Epidermal melanocyte (primary cell): ENCODE measurements around the gene TTYH2.
"Not testable (repeated sequence)": the region's sequence is repeated elsewhere in the genome, so short reads cannot be mapped to it uniquely, and the experiment has no call there.

ENCODE experiments used
- DNase-seq: peaks from one replicate; pipeline ENCODE4 v3.0.0; 2011; ENCODE audit warnings: low spot score; ENCODE audit not compliant: insufficient read length

Gene TTYH2

DNA sequence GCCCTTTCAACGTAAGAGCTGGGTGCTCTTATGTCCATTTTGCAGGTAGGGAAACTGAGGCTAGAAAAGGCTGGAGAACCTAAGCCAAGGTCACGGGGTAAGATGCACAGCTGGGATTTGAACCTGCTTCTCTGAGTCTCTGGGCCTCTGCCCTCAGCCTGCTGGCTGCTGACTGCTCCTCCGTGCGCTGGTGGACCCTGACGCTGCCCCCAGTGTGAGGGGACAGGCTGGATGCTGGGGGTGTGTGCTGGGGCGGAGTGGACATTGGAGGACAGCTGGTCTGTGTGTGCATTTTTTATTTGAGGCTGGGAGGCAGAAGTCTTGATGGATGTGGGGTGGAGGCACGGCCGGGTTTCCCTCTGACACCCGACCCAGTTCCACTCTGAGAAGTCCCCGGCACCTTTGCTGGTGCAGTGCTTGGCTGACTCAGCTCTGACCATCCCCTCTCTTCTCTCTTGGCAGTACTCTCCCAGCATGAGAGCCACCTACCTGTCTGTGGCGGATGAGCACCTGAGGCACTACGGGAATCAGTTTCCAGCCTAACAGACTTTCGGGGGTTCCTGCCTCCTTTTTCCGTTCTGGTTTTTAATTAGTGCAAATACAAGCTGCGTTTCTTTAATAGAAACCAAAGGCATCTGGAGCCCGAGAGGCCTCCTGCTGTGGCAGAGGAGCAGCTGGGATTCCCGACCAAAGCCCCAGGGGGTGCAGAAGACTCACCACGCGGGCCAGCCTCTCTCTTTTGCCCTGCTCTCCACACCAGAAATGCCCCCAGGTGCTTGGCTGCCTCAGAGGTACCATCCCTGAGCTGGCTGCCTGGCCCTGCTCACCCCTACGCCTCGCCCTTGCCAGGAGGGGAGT is 46.5 kb downstream of the TTYH2 start:
- no peak for DNase-seq

DNA sequence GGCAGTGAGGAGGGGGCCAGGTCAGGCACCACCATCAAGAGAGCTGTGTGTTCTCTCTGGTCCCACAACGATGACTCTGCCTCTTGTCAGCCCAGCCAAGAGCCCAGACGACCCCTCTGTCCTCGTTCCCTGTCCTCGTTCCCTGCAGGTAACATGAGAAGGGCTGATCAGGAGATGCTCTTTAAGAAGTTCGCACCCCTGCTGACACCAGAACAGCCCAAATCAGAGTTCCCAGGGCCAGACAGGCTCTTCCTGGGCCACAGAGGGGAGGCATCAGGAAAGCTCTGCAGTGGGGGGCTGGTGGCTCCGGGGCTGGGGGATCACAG is 47.1 kb downstream of the TTYH2 start:
- DNase-seq = no peak

GRCh38 chr17:74262601-74263000 is 49.2 kb downstream of the TTYH2 start:
- DNase-seq = no peak

- not testable (repeated sequence) for DNase-seq
Measured at GRCh38 chr17:74267054-74267453, 53.7 kb downstream of the TTYH2 start.

DNA sequence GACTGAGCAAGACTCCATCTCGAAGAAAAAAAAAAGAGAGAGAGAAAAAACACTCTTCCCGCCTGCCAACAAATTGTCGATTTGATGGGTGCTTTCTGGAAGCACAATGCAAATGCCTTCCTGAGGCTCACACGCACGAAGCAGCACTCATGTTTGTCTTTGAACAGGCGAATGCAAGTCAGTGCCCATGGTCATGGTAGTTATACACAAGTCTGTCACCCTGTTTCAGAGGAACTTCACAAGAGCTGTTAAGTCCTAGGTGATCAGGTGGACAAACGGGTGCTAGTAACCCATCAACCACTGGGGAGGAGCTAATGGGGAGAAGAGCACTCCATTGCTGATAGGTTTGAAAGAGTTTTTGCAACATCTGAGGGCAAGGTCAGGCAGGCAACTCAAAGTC is 54.2 kb downstream of the TTYH2 start:
- DNase-seq = no peak

DNA sequence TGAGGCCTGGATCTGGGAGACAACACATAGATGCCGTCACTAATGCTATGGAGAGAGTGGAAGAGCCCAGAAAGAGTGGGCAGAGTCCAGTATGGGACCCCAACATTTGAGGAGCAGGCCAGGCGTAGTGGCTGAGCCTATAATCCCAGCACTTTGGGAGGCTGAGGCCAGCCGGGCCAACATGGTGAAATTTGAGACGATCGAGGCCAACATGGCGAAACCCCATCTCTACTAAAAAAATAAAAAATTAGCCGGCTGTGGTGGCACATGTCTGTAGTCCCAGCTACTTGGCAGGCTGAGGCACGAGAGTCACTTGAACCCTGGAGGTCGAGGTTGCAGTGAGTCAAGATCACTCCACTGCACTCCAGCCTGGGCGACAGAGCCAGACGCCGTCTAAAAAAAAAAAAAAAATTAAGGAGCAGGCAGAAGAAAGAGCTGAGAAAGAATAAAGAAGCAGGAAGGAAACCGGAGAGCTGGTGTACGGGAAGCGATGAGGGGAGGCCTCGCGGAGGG is 54.7 kb downstream of the TTYH2 start:
- no peak for DNase-seq

- no peak for DNase-seq
Measured at GRCh38 chr17:74268558-74268957, 55.2 kb downstream of the TTYH2 start.

DNA sequence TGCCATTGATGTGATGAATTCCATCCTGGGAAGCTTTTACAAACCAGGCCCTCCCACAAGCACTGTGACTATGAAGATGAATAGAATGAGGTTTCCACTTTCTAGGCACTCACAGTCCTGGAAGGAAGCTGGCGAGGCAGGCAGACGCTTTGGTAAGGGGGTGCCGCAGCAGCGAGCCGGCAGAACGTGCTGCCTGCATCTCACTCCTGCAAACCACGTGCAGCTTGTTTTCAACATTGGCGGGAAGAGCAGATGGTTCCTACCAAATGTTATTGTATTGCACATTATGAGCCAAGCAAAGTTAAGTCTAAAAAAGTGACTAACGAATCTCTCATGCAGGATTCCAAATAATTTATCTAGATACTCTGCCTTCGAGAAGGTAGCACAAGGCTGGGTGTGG is 57.0 kb downstream of the TTYH2 start:
- no peak for DNase-seq

DNA sequence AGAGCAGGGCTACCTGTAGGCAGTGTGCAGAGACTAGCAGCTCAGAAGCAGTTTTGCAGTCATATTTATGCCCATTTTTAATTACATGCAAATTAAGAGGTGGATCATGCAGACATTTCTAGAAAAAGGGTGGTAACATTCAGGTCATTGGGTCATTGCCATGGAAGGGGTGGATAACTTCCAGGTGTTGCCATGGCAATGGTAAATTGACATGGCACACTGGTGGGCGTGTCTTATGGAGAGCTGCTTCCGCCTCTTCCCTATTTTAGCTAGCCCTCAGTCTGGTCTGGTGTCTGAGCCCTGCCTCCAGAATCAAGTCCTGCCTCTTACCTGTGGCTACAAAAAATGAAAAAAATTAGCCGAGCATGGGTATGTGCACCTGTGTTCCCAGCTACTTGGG is 57.9 kb downstream of the TTYH2 start:
- DNase-seq = no peak

- no peak for DNase-seq
Measured at GRCh38 chr17:74271901-74272561, 58.7 kb downstream of the TTYH2 start.

GRCh38 chr17:74272731-74273201 is 59.4 kb downstream of the TTYH2 start:
- no peak for DNase-seq

DNA sequence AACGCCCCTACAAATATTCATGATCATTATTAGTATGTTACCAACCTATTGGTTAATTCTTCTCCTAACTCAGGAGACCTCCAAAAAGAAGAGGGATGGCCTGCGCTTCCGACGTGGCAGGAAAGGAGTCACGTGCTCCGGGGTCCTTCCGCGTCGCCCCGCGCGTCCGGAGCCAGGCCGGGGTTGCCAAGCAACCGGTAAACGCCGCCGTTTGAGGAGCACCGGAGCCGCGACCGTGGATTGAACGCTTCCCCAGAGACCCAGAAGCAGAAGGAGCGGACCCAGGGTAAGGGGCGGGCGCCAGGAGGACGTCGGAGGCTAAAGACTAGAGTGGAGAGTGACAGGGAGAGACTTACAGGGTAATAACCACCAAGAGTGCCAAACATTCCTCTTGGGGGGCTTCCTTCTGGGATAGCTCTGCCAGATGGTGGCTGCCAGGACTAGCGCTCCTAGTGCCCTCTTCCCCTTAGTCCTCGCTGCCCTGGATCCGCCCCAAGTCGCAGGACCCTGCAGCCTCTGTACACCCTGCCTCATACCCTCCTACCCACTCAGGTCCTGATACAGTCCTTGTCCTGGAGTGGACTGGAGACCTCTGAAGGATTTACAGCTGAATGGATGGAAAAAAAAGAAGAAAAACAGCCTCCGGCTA is 60.8 kb downstream of the TTYH2 start, which contains the start of gene DNAI2:
DNAI2 (plus strand) TSS at position 175 of the 649 bp plus-strand sequence. CDS start 7,584 bp downstream, outside the sequence.
- DNase-seq = no peak

DNA sequence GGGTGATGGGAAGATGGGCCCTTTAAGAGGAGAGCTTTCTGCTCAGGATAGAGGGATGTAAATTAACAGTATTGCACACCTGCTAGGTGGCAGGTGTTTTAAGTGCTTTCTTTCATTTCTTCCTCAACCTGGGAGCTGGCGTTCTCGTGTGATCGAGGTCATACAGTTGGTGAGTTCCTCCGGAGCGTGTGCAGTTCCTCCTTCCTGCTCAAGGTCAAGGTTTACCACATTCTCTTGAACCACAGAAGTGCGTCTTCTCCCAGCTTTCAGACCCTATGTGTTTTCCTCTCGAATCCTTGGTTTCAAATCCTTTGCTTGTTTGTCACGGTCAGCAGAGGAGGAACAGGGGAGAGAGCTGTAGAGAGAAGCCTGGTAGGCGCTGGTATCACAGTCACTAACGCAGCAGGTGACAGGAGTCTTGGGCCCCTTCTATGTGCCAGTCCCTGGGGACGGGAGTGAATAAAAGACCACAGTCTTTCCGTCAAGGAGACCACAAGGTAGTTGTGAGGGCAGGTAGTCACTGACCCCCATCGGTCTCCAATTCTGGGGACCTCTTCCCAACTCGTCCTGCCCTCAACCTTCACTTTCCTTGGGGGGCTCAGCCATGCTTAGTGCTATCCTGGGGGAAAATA is 61.5 kb downstream of the TTYH2 start:
- no peak for DNase-seq

DNA sequence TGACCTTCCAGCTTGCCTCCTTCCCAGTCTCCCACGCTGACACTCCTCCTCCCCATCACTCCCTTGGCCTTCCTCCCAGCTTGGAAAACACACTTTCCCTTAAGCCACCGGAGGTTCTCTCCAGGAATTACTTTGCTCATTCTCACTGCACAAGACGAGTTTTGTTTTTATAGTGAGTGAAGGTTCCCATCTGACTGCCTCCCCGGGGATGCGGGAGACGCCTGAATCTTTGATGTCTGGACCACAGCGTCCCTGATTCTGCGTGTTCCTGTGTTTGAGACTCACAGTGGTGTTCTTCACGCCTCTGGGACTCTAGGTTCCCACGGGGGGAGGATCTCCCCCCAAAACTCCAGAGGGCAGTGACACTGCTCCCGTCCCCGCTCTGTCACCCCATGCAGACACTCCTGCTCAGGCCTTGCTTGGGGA is 62.7 kb downstream of the TTYH2 start:
- no peak for DNase-seq

- no peak for DNase-seq
Measured at GRCh38 chr17:74276541-74277009, 63.2 kb downstream of the TTYH2 start.

- no peak for DNase-seq
Measured at GRCh38 chr17:74277935-74278334, 64.6 kb downstream of the TTYH2 start.

GRCh38 chr17:74279617-74280016 is 66.2 kb downstream of the TTYH2 start:
- not testable (repeated sequence) for DNase-seq

DNA sequence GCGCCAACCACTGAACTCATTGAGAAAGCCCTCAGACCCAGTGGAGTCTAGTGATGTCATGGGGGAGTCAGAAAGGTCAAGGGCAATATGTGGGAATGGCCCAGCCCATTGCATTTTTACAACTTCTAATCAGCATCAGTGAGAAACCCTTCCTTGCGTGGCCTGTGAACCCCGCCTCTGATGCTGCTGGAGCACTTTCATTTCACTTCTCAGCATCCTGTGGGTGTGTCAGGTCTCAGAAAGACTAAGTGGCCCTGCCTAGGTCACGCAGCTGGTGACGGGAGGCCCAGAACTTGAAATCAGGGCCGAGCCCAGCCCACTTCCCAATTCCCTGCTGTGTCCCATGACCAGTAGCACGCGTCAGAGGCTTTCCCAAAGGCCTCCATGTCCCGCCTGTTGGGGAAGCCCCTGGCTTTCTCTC is 66.7 kb downstream of the TTYH2 start:
- DNase-seq = no peak

- no peak for DNase-seq
Measured at GRCh38 chr17:74281799-74282198, 68.4 kb downstream of the TTYH2 start.

- DNase-seq = not testable (repeated sequence)
Measured at GRCh38 chr17:74282274-74282586, 68.9 kb downstream of the TTYH2 start.

DNA sequence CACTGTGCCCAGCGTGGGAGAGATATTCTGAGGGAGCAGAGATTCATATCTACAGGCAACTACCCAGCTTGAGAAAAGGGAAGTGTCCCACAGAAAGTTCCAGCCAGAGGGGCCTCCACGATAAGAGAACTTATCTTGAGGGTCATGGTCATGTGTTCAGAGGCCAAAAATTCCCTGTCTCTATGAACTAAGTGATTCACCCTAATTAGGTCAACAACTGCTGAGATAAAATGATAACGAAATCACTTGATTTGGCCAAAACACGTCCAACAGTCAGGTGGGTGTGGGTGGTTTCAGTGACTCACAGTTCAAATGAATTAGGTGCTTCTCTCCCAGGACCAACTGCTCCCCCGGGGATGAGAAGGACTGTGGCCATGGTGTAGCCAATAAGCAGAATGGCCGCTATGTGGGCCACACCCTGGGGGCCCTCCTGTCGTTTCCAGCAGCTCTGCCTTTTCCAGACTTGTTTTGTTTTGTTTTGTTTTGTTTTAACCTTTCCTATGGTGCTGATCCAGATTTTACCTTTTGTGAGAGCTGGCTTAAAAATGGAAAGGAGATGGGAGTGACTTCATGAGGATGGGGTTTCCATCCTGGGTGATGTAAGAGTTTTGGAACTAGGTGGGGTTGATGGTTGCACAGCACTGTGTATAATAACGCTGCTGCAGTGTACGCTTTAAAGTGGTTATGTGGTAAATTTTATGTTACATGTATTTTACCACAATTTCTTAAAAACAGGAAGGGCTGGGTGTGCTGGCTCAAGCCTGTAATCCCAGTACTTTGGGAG is 69.4 kb downstream of the TTYH2 start:
- DNase-seq = no peak
